Mesodermal cell (in vitro differentiated cells): ENCODE measurements around the gene ARL4A.
"Not testable (repeated sequence)": the region's sequence is repeated elsewhere in the genome, so short reads cannot be mapped to it uniquely, and the experiment has no call there.

Experiments
- H3K27ac ChIP-seq: 2 replicates; pipeline ENCODE4 v1.7.0; 2013; ENCODE audit warnings: mild to moderate bottlenecking, low read depth, low read length, moderate library complexity; ENCODE audit not compliant: severe bottlenecking
- H3K36me3 ChIP-seq: 2 replicates; pipeline ENCODE4 v1.7.1; 2013; ENCODE audit warnings: mild to moderate bottlenecking, low read length, moderate library complexity; ENCODE audit not compliant: control insufficient read depth, insufficient read depth
- H3K4me1 ChIP-seq: one replicate; pipeline ENCODE4 v1.7.1; 2013; ENCODE audit warnings: mild to moderate bottlenecking, low read length; ENCODE audit not compliant: insufficient read depth, control insufficient read depth, poor library complexity, severe bottlenecking
- H3K4me3 ChIP-seq: 2 replicates; pipeline ENCODE4 v1.7.0; 2013; ENCODE audit warnings: low read length, control low read depth, mild to moderate bottlenecking; ENCODE audit not compliant: insufficient read depth, poor library complexity, severe bottlenecking; ENCODE audit errors: extremely low read depth
- H3K9me3 ChIP-seq: 2 replicates; pipeline ENCODE4 v1.7.1; 2013; ENCODE audit warnings: mild to moderate bottlenecking, low read length, moderate library complexity; ENCODE audit not compliant: control insufficient read depth
- WGBS, 2 experiments: methylation state at CpG; one replicate each; pipeline ENCODE4 v1.1.5; 2013; ENCODE audit warnings: missing lambda C conversion rate in 2 of 2; ENCODE audit not compliant: insufficient coverage in 2 of 2; 5-methylcytosine and 5-hydroxymethylcytosine counted together

Gene ARL4A

DNA sequence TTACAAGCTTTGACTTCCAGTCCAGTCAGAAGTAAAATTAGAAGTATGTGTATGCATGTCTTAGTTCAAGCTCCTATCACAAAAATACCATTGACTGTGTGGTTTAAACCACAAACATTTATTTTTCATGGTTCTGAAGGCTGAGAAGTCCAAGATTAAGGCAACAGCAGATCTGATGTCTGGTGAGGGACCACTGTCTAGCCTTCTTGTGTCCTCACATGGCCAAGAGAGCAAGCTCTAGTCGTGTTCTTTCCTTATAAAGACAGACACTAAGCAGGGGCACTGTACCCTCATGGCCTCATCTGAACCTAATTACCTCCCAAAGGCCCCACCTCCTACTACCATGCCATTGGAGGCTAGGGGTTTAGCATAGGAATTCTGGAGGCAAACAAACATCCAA is 41.3 kb upstream of the ARL4A start:
- H3K27ac ChIP-seq: no peak overlapping the region
- H3K4me3 ChIP-seq: no peak overlapping the region
- 56% methylated on average over 1 of the region's 1 CpG; no CpG with 5 or more reads in 1 of the 2 experiments for WGBS, 2 experiments
- no peaks in the 10 kb centered on the region for H3K36me3 ChIP-seq
- peaks cover 18% of the 10 kb centered on the region for H3K4me1 ChIP-seq
- no peaks in the 10 kb centered on the region for H3K9me3 ChIP-seq

- Histone ChIP-seq H3K4me1 (peaks cover 15% of the 10 kb centered on the region), H3K4me3 (no peak overlapping the region), H3K27ac (no peak overlapping the region), H3K36me3 (no peaks in the 10 kb centered on the region), H3K9me3 (no peaks in the 10 kb centered on the region)
- no CpG with 5 or more reads among the region's 6 CpGs for WGBS, 2 experiments
Observed at GRCh38 chr7:12647364-12648219, 39.8 kb upstream of the ARL4A start.

DNA sequence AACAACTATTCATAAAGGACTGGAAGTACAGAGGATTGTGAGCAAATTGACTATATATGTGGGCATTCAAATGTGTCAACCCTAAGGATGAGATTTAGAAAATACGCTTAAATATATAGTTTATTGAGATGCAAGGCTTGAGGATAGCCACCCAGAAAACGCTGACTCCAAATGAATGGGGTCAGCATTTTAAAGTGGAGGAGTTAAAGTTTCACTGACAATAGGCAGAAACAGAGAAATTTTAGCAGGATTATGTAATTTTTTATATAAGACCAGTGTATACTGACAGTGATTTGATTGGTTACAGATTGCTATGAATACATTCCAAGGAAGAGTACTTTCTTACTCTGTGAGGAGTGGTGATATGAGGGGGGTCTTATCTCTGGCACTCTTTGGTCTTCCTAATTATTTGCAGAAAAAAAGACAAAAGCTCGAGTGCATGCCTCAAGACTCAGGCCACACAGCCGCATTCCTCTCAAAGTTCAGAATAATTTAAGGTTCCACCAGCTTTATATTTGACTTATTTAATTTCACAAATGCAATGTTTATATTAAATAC is 38.6 kb upstream of the ARL4A start:
- 87 to 97% methylated on average over 2 of the region's 4 CpGs for WGBS, 2 experiments
- Histone ChIP-seq H3K36me3 (no peaks in the 10 kb centered on the region), H3K27ac (no peak overlapping the region), H3K4me1 (peaks cover 4% of the 10 kb centered on the region), H3K9me3 (no peaks in the 10 kb centered on the region), H3K4me3 (no peak overlapping the region)

- no peaks in the 10 kb centered on the region for H3K36me3 ChIP-seq
- H3K4me3 ChIP-seq: no peak overlapping the region
- no peaks in the 10 kb centered on the region for H3K9me3 ChIP-seq
- no peak overlapping the region for H3K27ac ChIP-seq
- H3K4me1 ChIP-seq: peaks cover 4% of the 10 kb centered on the region
Observed at GRCh38 chr7:12649348-12649747, 38.1 kb upstream of the ARL4A start.

- H3K36me3 ChIP-seq: no peaks in the 10 kb centered on the region
- H3K4me1 ChIP-seq: peaks cover 4% of the 10 kb centered on the region
- H3K27ac ChIP-seq: no peak overlapping the region
- H3K4me3 ChIP-seq: no peak overlapping the region
- no peaks in the 10 kb centered on the region for H3K9me3 ChIP-seq
- no CpG with 5 or more reads among the region's 2 CpGs for WGBS, 2 experiments
Observed at GRCh38 chr7:12650080-12650479, 37.4 kb upstream of the ARL4A start.

DNA sequence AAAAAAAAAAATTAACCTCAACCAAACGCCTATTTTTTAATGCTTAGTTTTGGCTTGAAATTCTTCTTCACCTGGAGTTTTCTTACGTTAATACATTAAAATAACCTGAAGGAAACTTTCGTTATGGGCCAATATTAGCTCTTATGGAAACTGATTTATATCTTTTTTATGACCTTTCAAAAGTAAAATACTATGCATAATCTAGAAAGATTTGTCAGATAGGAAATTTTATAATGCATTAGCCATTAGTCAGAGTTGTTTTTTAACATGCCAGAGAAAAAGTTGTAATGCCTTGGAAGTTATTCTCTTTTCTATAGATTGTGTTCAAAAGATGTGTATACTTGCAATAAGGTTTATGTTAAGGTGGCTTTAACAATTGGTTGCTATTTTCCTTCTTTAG is 34.3 kb upstream of the ARL4A start:
- no peaks in the 10 kb centered on the region for H3K4me1 ChIP-seq
- 100% methylated on average over 1 of the region's 3 CpGs; no CpG with 5 or more reads in 1 of the 2 experiments for WGBS, 2 experiments
- H3K4me3 ChIP-seq: no peak overlapping the region
- H3K27ac ChIP-seq: no peak overlapping the region
- no peaks in the 10 kb centered on the region for H3K36me3 ChIP-seq
- H3K9me3 ChIP-seq: no peaks in the 10 kb centered on the region

DNA sequence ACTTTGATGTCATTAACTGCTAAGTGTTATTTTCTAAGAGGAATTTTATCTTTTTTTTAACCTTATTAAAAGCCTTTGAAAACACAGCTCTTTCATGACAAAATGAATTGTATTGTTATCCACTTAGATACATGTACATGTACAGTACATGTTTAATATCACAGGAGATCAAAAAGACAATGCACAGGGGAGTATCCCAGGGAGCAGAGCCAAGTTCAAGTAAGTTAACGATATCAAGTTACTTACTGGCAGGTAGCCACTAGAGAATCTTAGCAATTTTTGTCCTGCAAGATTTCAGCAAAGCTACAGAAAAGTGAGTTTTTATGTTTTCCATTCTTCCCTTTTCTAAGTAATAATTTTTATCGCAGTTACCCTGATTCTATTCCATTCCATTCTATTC is 33.9 kb upstream of the ARL4A start:
- H3K9me3 ChIP-seq: no peaks in the 10 kb centered on the region
- H3K4me3 ChIP-seq: no peak overlapping the region
- WGBS, 2 experiments: 92 to 100% methylated on average over 1 of the region's 2 CpGs
- no peaks in the 10 kb centered on the region for H3K4me1 ChIP-seq
- H3K36me3 ChIP-seq: no peaks in the 10 kb centered on the region
- no peak overlapping the region for H3K27ac ChIP-seq

- no CpG with 5 or more reads among the region's 2 CpGs for WGBS, 2 experiments
- no peaks in the 10 kb centered on the region for H3K36me3 ChIP-seq
- H3K4me1 ChIP-seq: peaks cover 3% of the 10 kb centered on the region
- no peak overlapping the region for H3K27ac ChIP-seq
- no peak overlapping the region for H3K4me3 ChIP-seq
- peaks cover 5% of the 10 kb centered on the region for H3K9me3 ChIP-seq
Observed at GRCh38 chr7:12655161-12655560, 32.3 kb upstream of the ARL4A start.

DNA sequence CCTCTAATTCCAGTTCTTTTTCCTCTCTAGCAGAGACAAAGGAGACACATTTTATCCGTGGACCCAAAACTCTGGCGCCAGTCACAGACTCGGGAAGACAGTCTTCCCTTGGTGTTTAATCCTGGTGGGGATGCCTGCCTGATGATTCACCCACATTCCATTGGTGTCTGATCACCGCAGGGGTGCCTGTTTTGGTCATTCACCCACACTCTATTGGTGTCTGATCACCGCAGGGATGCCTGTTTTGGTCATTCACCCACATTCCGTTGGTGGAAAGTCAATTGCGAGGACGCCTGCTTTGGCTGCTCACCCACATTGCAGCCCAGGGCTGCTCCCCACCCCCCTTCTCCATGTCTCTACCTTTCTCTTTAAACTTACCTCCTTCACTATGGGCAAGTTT is 27.0 kb upstream of the ARL4A start:
- H3K27ac ChIP-seq: peak overlapping the region; percentile 85
- peaks cover 11% of the 10 kb centered on the region for H3K4me1 ChIP-seq
- H3K36me3 ChIP-seq, H3K4me3 ChIP-seq: not testable (repeated sequence)
- 66 to 72% methylated on average over 5 to 7 of the region's 8 CpGs for WGBS, 2 experiments
- H3K9me3 ChIP-seq: peaks cover 10% of the 10 kb centered on the region

- H3K36me3 ChIP-seq, H3K4me3 ChIP-seq: not testable (repeated sequence)
- peak overlapping the region; percentile 85 for H3K27ac ChIP-seq
- peaks cover 16% of the 10 kb centered on the region for H3K4me1 ChIP-seq
- 81 to 88% methylated on average over 1 to 3 of the region's 3 CpGs for WGBS, 2 experiments
- peaks cover 10% of the 10 kb centered on the region for H3K9me3 ChIP-seq
Observed at GRCh38 chr7:12660986-12661385, 26.4 kb upstream of the ARL4A start.

DNA sequence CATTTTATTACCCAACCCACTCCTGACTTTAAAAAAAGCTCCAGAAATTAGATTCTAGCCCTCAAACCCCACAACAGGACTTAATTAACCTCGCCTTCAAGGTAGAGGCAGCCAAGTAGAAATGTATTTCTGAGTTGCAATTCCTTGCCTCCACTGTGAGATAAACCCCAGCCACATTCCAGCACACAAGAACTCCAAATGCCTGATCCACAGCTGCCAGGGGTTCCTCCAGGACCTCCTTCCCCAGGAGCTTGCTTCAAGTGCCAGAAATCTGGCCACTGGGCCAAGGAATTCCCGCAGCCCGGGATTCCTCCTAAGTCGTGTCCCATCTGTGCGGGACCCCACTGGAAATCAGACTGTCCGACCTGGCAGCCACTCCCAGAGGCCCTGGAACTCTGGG is 25.9 kb upstream of the ARL4A start:
- no peak overlapping the region for H3K4me3 ChIP-seq
- peaks cover 17% of the 10 kb centered on the region for H3K4me1 ChIP-seq
- WGBS, 2 experiments: 97 to 98% methylated on average over 5 of the region's 6 CpGs
- peak overlapping the region; percentile 85 for H3K27ac ChIP-seq
- H3K36me3 ChIP-seq: no peaks in the 10 kb centered on the region
- H3K9me3 ChIP-seq: peaks cover 10% of the 10 kb centered on the region
